ENCODE data around the gene MAP1B.

The MAP1B gene

GRCh38 chr5:72093217-72093616 lies 14.1 kb upstream of the MAP1B start:
- DNase-seq (ENCODE audit: low read depth) = no peak
- no peak for TF ChIP-seq CTCF (IDR thresholded peaks at IDR 0.05; ENCODE audit: control insufficient read depth, extremely low read depth, insufficient read depth)
- no peak overlapping the region for H3K4me3 ChIP-seq (ENCODE audit: low read depth, low read length)

GRCh38 chr5:72093824-72094223 lies 13.5 kb upstream of the MAP1B start:
- no peak for TF ChIP-seq CTCF (IDR thresholded peaks at IDR 0.05; ENCODE audit: control insufficient read depth, extremely low read depth, insufficient read depth)
- H3K4me3 ChIP-seq (ENCODE audit: low read depth, low read length) = no peak overlapping the region
- no peak for DNase-seq (ENCODE audit: low read depth)

GRCh38 chr5:72096602-72097188 lies 10.6 kb upstream of the MAP1B start:
- no peak for TF ChIP-seq CTCF (IDR thresholded peaks at IDR 0.05; ENCODE audit: control insufficient read depth, extremely low read depth, insufficient read depth)
- no peak overlapping the region for H3K4me3 ChIP-seq (ENCODE audit: low read depth, low read length)
- DNase-seq (ENCODE audit: low read depth) = no peak

GRCh38 chr5:72101828-72102227 lies 5.4 kb upstream of the MAP1B start:
- no peak for DNase-seq (ENCODE audit: low read depth)
- TF ChIP-seq CTCF (IDR thresholded peaks at IDR 0.05; ENCODE audit: control insufficient read depth, extremely low read depth, insufficient read depth) = no peak

GRCh38 chr5:72106817-72107130 lies 501 bp upstream of the MAP1B start:
- H3K4me3 ChIP-seq (ENCODE audit: low read depth, low read length) = peak overlapping the region; percentile 64
- no peak for TF ChIP-seq CTCF (IDR thresholded peaks at IDR 0.05; ENCODE audit: control insufficient read depth, extremely low read depth, insufficient read depth)
- no peak for DNase-seq (ENCODE audit: low read depth)

More at GRCh38 chr5:72101828-72102227, 5.4 kb upstream of the MAP1B start:
- no peak overlapping the region for H3K4me3 ChIP-seq (ENCODE audit: low read depth, low read length)

- H3K4me3 ChIP-seq (ENCODE audit: low read depth, low read length) = peak overlapping the region; percentile 64
- no peak for TF ChIP-seq CTCF (IDR thresholded peaks at IDR 0.05; ENCODE audit: control insufficient read depth, extremely low read depth, insufficient read depth)
- no peak for DNase-seq (ENCODE audit: low read depth)
Measured at GRCh38 chr5:72107901-72108201, 576 bp downstream of the MAP1B start.

- no peak for DNase-seq (ENCODE audit: low read depth)
- TF ChIP-seq CTCF (IDR thresholded peaks at IDR 0.05; ENCODE audit: control insufficient read depth, extremely low read depth, insufficient read depth) = no peak
- H3K4me3 ChIP-seq (ENCODE audit: low read depth, low read length) = peak overlapping the region; percentile 64
Measured at GRCh38 chr5:72108202-72109061, 1.2 kb downstream of the MAP1B start.
